Iris pigment epithelial cell (primary cell): Measurements from ENCODE around the gene GRB7.
"Not testable (repeated sequence)": the region's sequence is repeated elsewhere in the genome, so short reads cannot be mapped to it uniquely, and the experiment has no call there.

Source experiments
- DNase-seq: peaks from one replicate; pipeline ENCODE4 v3.0.0-alpha.2; 2011; ENCODE audit warnings: low read depth

The GRB7 gene

DNA sequence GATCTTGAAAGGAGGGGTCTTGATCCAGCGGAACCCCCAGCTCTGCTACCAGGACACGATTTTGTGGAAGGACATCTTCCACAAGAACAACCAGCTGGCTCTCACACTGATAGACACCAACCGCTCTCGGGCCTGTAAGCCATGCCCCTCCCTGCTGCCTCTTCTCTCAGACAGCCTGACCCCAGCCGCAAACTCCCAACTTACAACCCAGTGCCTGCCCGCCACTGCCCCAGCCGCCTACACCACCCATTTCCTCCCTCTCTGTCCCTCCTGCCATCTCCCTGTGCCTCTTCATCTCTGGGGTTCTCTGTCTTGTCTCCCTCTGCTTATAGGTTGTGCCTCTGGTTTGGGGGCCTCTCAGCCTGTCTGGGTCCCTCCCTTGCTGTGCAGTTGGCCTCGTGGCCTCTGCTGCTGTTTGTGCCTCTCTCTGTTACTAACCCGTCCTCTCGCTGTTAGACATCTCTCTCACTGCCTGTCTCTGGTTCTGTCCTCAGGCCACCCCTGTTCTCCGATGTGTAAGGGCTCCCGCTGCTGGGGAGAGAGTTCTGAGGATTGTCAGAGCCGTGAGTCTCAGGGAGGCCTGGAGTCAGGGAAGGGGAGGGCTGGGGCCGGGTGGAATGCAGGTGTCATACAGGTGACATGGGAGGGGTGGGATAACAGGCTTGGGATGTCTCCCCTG, 28.3 kb upstream of the GRB7 start:
- no peak for DNase-seq

GRCh38 chr17:39709998-39710964, 27.5 kb upstream of the GRB7 start:
- DNase-seq, result no peak

- not testable (repeated sequence) for DNase-seq
Measured at GRCh38 chr17:39711071-39711470, 26.7 kb upstream of the GRB7 start.

GRCh38 chr17:39711851-39712250, 25.9 kb upstream of the GRB7 start:
- no peak for DNase-seq

DNA sequence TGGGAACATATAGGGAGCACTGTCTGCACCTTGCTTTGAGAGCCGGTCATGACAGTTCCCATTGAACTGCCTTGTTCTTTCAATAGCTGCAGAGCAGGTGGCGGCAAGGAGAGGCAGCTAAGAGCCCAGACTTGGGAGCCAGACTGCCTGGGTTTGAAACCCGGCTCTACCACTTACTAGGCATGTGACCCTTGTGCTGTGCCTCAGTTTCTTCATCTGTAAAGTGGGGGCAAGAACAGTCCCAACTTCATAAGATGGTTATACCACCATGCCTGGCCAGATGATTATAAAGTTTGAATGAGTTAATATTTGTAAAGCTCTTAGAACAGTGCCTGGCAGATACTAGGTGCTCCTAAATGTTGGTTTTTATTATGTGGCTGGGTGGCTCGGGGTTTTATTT, 23.5 kb upstream of the GRB7 start:
- DNase-seq, result no peak

- DNase-seq, result no peak
Measured at GRCh38 chr17:39715375-39716072, 22.2 kb upstream of the GRB7 start.

- DNase-seq, result no peak
Measured at GRCh38 chr17:39716073-39716818, 21.5 kb upstream of the GRB7 start.

DNA sequence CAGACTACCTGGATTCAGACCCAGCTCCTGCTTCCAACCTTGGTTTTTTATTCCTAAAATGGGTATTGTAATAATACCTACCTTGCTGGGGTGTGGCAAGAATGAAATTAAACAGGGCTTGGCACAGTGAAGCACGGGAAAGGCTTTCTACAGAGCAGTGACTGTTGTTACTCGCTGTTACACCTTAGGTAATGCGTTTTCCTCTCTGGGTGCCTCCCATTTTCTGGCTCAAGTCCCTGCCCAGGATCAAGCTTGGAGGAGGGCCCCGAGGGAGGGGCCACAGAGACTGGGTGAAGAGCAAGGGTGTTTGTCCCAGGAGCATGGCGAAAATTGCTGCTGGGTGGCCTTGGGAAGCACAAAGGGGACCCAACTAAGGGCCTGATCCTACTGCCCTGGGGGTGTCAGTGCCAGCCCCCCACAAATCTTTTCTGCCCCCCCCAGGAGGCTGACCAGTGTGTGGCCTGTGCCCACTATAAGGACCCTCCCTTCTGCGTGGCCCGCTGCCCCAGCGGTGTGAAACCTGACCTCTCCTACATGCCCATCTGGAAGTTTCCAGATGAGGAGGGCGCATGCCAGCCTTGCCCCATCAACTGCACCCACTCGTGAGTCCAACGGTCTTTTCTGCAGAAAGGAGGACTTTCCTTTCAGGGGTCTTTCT, 20.7 kb upstream of the GRB7 start:
- no peak for DNase-seq

GRCh38 chr17:39717660-39718059, 20.1 kb upstream of the GRB7 start:
- no peak for DNase-seq

- no peak for DNase-seq
Measured at GRCh38 chr17:39719563-39720355, 18.0 kb upstream of the GRB7 start.

DNA sequence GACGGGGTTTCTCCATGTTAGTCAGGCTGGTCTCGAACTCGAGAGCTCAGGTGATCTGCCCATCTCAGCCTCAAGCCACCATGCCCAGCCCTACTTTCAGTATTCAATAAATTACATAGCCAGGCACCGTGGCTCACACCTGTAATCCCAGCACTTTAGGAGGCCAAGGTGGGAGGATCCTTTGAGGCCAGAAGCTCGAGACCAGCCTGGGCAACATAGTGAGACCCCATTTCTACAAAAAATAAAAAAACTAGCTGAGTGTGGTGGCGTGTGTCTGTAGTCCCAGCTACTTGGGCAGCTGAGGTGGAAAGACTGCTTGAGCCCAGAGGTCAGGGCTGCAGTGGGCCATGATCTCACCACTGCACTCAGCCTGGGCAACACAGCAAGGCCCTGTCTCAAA, 15.6 kb upstream of the GRB7 start:
- DNase-seq, result no peak

DNA sequence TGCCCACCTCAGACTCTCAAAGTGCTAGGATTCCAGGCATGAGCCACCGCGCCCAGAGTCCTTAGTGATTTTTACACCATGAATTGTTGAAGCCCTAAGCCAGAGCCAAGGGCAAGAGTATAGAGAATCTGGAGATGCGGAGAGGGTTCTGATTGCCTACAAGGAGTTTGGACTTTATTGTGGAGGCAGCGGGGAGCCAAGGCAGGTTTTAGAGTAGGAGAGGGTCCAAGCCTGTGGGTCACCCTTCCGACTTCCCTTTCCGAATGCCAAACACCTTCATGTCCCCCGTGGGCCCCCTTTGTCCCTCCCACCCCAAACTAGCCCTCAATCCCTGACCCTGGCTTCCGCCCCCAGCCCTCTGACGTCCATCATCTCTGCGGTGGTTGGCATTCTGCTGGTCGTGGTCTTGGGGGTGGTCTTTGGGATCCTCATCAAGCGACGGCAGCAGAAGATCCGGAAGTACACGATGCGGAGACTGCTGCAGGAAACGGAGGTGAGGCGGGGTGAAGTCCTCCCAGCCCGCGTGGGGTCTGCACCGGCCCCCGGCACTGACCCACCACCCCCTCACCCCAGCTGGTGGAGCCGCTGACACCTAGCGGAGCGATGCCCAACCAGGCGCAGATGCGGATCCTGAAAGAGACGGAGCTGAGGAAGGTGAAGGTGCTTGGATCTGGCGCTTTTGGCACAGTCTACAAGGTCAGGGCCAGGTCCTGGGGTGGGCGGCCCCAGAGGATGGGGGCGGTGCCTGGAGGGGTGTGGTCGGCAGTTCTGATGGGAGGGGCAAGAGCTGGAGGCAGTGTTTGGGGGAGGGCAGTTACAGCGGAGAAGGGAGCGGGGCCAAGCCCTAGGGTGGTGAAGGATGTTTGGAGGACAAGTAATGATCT, 14.5 kb upstream of the GRB7 start:
- DNase-seq, result no peak

- no peak for DNase-seq
Measured at GRCh38 chr17:39724731-39725130, 13.0 kb upstream of the GRB7 start.

- not testable (repeated sequence) for DNase-seq
Measured at GRCh38 chr17:39725923-39726322, 11.8 kb upstream of the GRB7 start.

DNA sequence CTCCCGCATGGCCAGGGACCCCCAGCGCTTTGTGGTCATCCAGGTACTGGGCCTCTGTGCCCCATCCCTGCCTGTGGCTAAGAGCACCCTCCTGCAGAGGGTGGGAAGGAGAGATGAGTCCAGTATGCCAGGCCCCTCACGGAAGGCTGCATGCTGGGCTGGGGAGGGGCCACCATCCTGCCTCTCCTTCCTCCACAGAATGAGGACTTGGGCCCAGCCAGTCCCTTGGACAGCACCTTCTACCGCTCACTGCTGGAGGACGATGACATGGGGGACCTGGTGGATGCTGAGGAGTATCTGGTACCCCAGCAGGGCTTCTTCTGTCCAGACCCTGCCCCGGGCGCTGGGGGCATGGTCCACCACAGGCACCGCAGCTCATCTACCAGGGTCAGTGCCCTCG, 11.1 kb upstream of the GRB7 start:
- DNase-seq, result no peak

GRCh38 chr17:39727556-39727955, 10.2 kb upstream of the GRB7 start:
- no peak for DNase-seq

GRCh38 chr17:39729280-39729851, 8.4 kb upstream of the GRB7 start:
- DNase-seq, result no peak

DNA sequence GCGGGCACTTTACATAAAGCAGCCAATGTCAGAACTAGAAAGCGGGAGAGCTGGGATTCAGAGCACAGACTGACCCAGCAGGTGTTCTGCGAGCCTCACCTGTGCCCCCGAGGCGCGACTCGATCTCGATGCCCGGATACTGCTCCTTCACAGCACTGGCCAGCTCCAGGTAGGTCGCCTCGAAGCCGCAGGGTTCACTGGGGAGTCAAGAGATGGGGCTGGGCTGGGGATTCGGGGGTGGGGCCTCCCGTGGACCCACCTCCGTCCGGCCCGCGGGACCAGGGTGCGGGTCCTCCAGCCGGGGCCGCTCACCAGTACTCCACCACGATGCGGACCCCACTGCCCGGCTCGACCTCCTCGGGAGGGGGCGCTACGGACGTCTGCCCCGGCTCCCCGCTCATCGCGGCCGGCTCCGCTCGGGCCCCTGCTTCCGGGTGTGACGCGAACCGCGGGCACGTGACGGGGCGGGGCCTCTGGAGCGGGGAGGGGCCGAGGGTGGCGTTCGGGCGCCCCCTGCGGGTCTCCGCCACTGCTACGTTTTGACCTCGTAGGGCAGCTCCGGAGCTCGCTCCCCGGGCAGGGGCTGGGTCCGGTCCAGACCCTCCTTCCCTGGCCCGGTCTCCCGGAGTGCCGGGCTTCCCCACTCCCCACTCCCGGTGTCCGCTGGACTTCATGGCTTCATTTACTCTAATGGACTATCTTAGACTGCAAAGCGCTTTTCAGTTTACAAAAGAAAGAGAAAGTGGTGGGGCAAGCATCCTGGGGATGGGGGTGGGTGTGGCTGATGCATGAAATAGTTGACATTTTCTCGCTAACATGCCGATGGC, 7.4 kb upstream of the GRB7 start, which contains the start of gene MIEN1:
MIEN1 (minus strand) TSS at position 438 of the 827 bp plus-strand sequence; CDS start at position 401, 37 bp downstream.
- DNase-seq, result peak; percentile 72
